GM19099 (cell line): ENCODE data around the gene ELFN1.

Source experiments
- POLR2A ChIP-seq: IDR thresholded peaks from 3 replicates; pipeline ENCODE4 v1.6.1; 2011; ENCODE audit warnings: low read depth; ENCODE audit not compliant: insufficient read length; ENCODE audit errors: extremely low read depth

The ELFN1 gene

GRCh38 chr7:1752111-1752510 lies 82.0 kb downstream of the ELFN1 start:
- TF ChIP-seq POLR2A: no peak

GRCh38 chr7:1752771-1753563 lies 82.9 kb downstream of the ELFN1 start:
- TF ChIP-seq POLR2A: no peak

- TF ChIP-seq POLR2A: no peak
Observed at GRCh38 chr7:1753564-1753867, 83.4 kb downstream of the ELFN1 start.

- TF ChIP-seq POLR2A: no peak
Observed at GRCh38 chr7:1754345-1754908, 84.3 kb downstream of the ELFN1 start.

GRCh38 chr7:1755783-1756625 lies 85.9 kb downstream of the ELFN1 start:
- TF ChIP-seq POLR2A: no peak

- no peak for TF ChIP-seq POLR2A
Observed at GRCh38 chr7:1757601-1758000, 87.5 kb downstream of the ELFN1 start.

- TF ChIP-seq POLR2A: no peak
Observed at GRCh38 chr7:1758028-1758858, 88.2 kb downstream of the ELFN1 start.

GRCh38 chr7:1758859-1759521 lies 88.9 kb downstream of the ELFN1 start:
- no peak for TF ChIP-seq POLR2A

- TF ChIP-seq POLR2A: no peak
Observed at GRCh38 chr7:1761097-1761496, 91.0 kb downstream of the ELFN1 start.

- TF ChIP-seq POLR2A: no peak
Observed at GRCh38 chr7:1761774-1762173, 91.7 kb downstream of the ELFN1 start.

- TF ChIP-seq POLR2A: no peak
Observed at GRCh38 chr7:1762238-1762945, 92.3 kb downstream of the ELFN1 start.

GRCh38 chr7:1763033-1763432 lies 93.0 kb downstream of the ELFN1 start:
- TF ChIP-seq POLR2A: no peak

- no peak for TF ChIP-seq POLR2A
Observed at GRCh38 chr7:1765336-1765735, 95.3 kb downstream of the ELFN1 start.

GRCh38 chr7:1767524-1767923 lies 97.4 kb downstream of the ELFN1 start:
- no peak for TF ChIP-seq POLR2A
